ENCODE data around the gene NEK9.

DNA sequence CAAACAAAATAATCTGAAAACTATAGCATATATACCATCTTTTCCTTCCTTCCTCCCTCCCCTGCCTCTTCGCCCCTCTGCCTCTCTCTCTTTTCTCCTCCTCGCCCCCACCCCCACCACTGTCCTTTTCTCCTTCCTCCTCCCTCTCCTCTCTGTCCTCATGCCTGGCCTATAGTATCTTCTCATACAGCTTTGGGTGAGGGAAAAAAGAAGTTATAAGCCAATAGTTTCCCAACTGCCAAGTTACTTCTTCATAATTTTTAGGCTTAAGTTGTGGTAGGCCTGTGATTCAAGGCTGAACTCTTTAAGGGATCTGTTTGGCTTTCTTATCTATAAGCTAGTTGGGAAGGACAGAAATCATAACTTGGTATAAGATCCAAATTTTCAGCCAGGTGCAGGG lies 40.5 kb upstream of the NEK9 start:
- no peak for TF ChIP-seq POLR2AphosphoS5 (IDR thresholded peaks at IDR 0.05; ENCODE audit: low read depth, low read length)
- no peak for TF ChIP-seq SIN3A (IDR thresholded peaks at IDR 0.05; ENCODE audit: borderline replicate concordance, insufficient read depth, low read length)
- no peak for TF ChIP-seq REST (IDR thresholded peaks at IDR 0.05; ENCODE audit: insufficient read depth in 1 of 2, low read depth in 2 of 2, low read length in 2 of 2)
